T-cell (primary cell): ENCODE measurements around the gene CROT. TPM values are rescaled to one million over a fixed set of nuclear protein-coding genes. Genes with fewer than 3 reads are reported as not detected.

Experiments used
- ATAC-seq, 4 experiments: fragments of 200-7000 bp in 3 of 4; fragments of 150-1000 bp in 1 of 4; cut with Tn5 transposase; replicated peaks in 1 of 4; 1 replicate in 3 of 4; 2 replicates in 1 of 4; pipeline ENCODE4 v1.10.0; 2021; ENCODE audit warnings: moderate library complexity in 3 of 4, mild to moderate bottlenecking in 2 of 4, moderate number of reproducible peaks in 1 of 4
- CTCF ChIA-PET, 2 donors: fragments of 300-600 bp; sonication (Branson Sonifier 250); formaldehyde crosslinking; loops; one replicate each; lab custom pipeline; 2022; ENCODE audit warnings: antibody characterized with exemption in 2 of 2; lab: Charles Lee
- POLR2A ChIA-PET, 2 donors: fragments of 300-600 bp; sonication (Branson Sonifier 250); formaldehyde crosslinking; loops; one replicate each; lab custom pipeline; 2022; ENCODE audit warnings: antibody characterized with exemption in 2 of 2; lab: Charles Lee
- DNase-seq, 35 experiments: peaks; one replicate each; pipeline versions ENCODE4 v3.0.0 to v3.0.0-alpha.2; 2013 to 2023
- H3K27ac ChIP-seq: one replicate; pipeline ENCODE4 v1.5.1; 2013; ENCODE audit warnings: low read length
- H3K27me3 ChIP-seq, 2 experiments: replicated peaks in 1 of 2; 1 replicate in 1 of 2; 2 replicates in 1 of 2; pipeline versions ENCODE4 v1.6.1 to v1.7.0; 2013; ENCODE audit warnings: low read length in 1 of 2, mixed read lengths in 1 of 2; ENCODE audit not compliant: control insufficient read depth in 2 of 2, insufficient read depth in 2 of 2; ENCODE audit errors: extremely low read depth in 1 of 2
- H3K36me3 ChIP-seq, 2 donors: 1 replicate in 1 of 2; 2 replicates in 1 of 2; pipeline versions ENCODE4 v1.6.1 to v1.7.0; 2013; ENCODE audit warnings: low read length in 1 of 2; ENCODE audit not compliant: control insufficient read depth in 2 of 2, insufficient read depth in 1 of 2; ENCODE audit errors: extremely low read depth in 1 of 2
- H3K4me1 ChIP-seq, 2 experiments: 1 replicate in 1 of 2; 2 replicates in 1 of 2; pipeline versions ENCODE4 v1.6.1 to v1.7.0; 2013; ENCODE audit warnings: low read length in 2 of 2, mixed read lengths in 1 of 2; ENCODE audit not compliant: insufficient read depth in 2 of 2, control insufficient read depth in 1 of 2; ENCODE audit errors: extremely low read depth in 1 of 2
- H3K4me3 ChIP-seq, 2 donors: 1 replicate in 1 of 2; 2 replicates in 1 of 2; pipeline versions ENCODE4 v1.5.1 to v1.7.0; 2013; ENCODE audit warnings: mild to moderate bottlenecking in 2 of 2, low read length in 1 of 2, moderate library complexity in 1 of 2; ENCODE audit not compliant: control insufficient read depth in 1 of 2; ENCODE audit errors: extremely low read depth in 1 of 2
- H3K9me3 ChIP-seq: 2 replicates; pipeline ENCODE4 v1.7.0; 2013
- H3K27ac Mint-ChIP-seq, 2 donors: one replicate each; pipeline ENCODE4 v1.8.0; 2020 to 2021; ENCODE audit warnings: mild to moderate bottlenecking in 2 of 2, mixed read lengths in 2 of 2
- H3K27me3 Mint-ChIP-seq, 2 donors: one replicate each; pipeline ENCODE4 v1.8.0; 2021 to 2022; ENCODE audit warnings: mixed read lengths in 2 of 2
- H3K36me3 Mint-ChIP-seq: one replicate; pipeline ENCODE4 v1.8.0; 2021; ENCODE audit warnings: mixed read lengths
- H3K4me1 Mint-ChIP-seq, 3 donors: one replicate each; pipeline ENCODE4 v1.8.0; 2020 to 2022; ENCODE audit warnings: mixed read lengths in 3 of 3, mild to moderate bottlenecking in 1 of 3
- H3K4me3 Mint-ChIP-seq, 3 donors: one replicate each; pipeline ENCODE4 v1.8.0; 2020 to 2022; ENCODE audit warnings: mild to moderate bottlenecking in 3 of 3, mixed read lengths in 3 of 3, moderate library complexity in 3 of 3
- H3K9me3 Mint-ChIP-seq, 3 donors: one replicate each; pipeline ENCODE4 v1.8.0; 2020 to 2022; ENCODE audit warnings: mixed read lengths in 3 of 3
- WGBS: methylation state at CpG from one replicate; pipeline ENCODE4 v1.1.5; 2013; ENCODE audit warnings: missing lambda C conversion rate; ENCODE audit not compliant: insufficient coverage; 5-methylcytosine and 5-hydroxymethylcytosine counted together
- total RNA-seq, 35 experiments: library from RNA in 6 of 35; stranded (reverse) in 6 of 35; fragments of 120-200 nt in 1 of 35; gene quantifications; one replicate each; pipeline versions ENCODE4 v1.2.1 to v1.2.4 and lab custom pipeline; 2013 to 2026

CROT gene
- total RNA-seq, 5 donors from 2014 or later (not counting 1 experiment from before 2014, with no cell fraction given): 8.5 to 17.2 (median 11.8) TPM

- Histone ChIP-seq H3K9me3 (no peaks in the 10 kb centered on the region), H3K27ac (no peak overlapping the region), H3K27me3 (peaks cover 0 to 4% of the 10 kb centered on the region in 2 experiments), H3K36me3 (no peaks in the 10 kb centered on the region), H3K4me1 (no peaks in the 10 kb centered on the region), H3K4me3 (no peak overlapping the region)
- no CpG with 5 or more reads among the region's 3 CpGs for WGBS
- Mint-ChIP-seq H3K36me3 (no peaks in the 10 kb centered on the region), H3K27ac (no peak overlapping the region), H3K4me1 (no peaks in the 10 kb centered on the region), H3K9me3 (no peaks in the 10 kb centered on the region), H3K4me3 (no peak overlapping the region), H3K27me3 (peaks cover 12 to 26% of the 10 kb centered on the region in 2 donors)
- ChIA-PET POLR2A (no interaction called here), CTCF (interaction anchor here in 1 of 2 donors (1.0 kb wide), 1 partner anchor 9 kb away, joined by 3 read pairs; no protein-coding TSS in a partner anchor)
- no peak for ATAC-seq
- no peak for DNase-seq
Measured at GRCh38 chr7:87426160-87426559, 80.7 kb downstream of the CROT start.

- H3K36me3 ChIP-seq: no peaks in the 10 kb centered on the region
- ChIA-PET CTCF (interaction anchor here in 1 of 2 donors (1.1 kb wide), 1 partner anchor 14 kb away, joined by 3 read pairs; no protein-coding TSS in a partner anchor), POLR2A (no interaction called here)
- H3K27ac ChIP-seq: no peak overlapping the region
- H3K4me3 ChIP-seq: no peak overlapping the region
- no peak for DNase-seq
- Mint-ChIP-seq H3K4me1 (no peaks in the 10 kb centered on the region), H3K27me3 (peaks cover 12 to 28% of the 10 kb centered on the region in 2 donors), H3K4me3 (no peak overlapping the region), H3K9me3 (no peaks in the 10 kb centered on the region), H3K36me3 (no peaks in the 10 kb centered on the region), H3K27ac (no peak overlapping the region)
- H3K4me1 ChIP-seq: no peaks in the 10 kb centered on the region
- H3K9me3 ChIP-seq: no peaks in the 10 kb centered on the region
- WGBS: 88% methylated on average over 2 of the region's 3 CpGs
- no peak for ATAC-seq
- H3K27me3 ChIP-seq: peaks cover 0 to 3% of the 10 kb centered on the region in 2 experiments
Measured at GRCh38 chr7:87427288-87427687, 81.8 kb downstream of the CROT start.

GRCh38 chr7:87432536-87432935 is 87.1 kb downstream of the CROT start:
- H3K4me3 Mint-ChIP-seq: no peak overlapping the region
- ChIA-PET CTCF (no interaction called here), POLR2A (no interaction called here)
- Histone ChIP-seq H3K4me1 (no peaks in the 10 kb centered on the region), H3K27me3 (no peaks in the 10 kb centered on the region), H3K4me3 (no peak overlapping the region), H3K27ac (no peak overlapping the region), H3K9me3 (no peaks in the 10 kb centered on the region), H3K36me3 (no peaks in the 10 kb centered on the region)
- H3K4me1 Mint-ChIP-seq: no peaks in the 10 kb centered on the region
- no peak for ATAC-seq
- H3K27me3 Mint-ChIP-seq: peaks cover 7 to 21% of the 10 kb centered on the region in 2 donors
- no peak overlapping the region for H3K27ac Mint-ChIP-seq
- no peaks in the 10 kb centered on the region for H3K9me3 Mint-ChIP-seq
- WGBS: no CpG with 5 or more reads among the region's 2 CpGs
- no peak for DNase-seq
- no peaks in the 10 kb centered on the region for H3K36me3 Mint-ChIP-seq

- Histone ChIP-seq H3K9me3 (no peaks in the 10 kb centered on the region), H3K36me3 (no peaks in the 10 kb centered on the region)
Measured at GRCh38 chr7:87435546-87435945, 90.1 kb downstream of the CROT start.

GRCh38 chr7:87445897-87446296 is 100.4 kb downstream of the CROT start:
- Mint-ChIP-seq H3K4me3 (no peak overlapping the region), H3K9me3 (no peaks in the 10 kb centered on the region), H3K27ac (no peak overlapping the region), H3K4me1 (no peaks in the 10 kb centered on the region), H3K36me3 (no peaks in the 10 kb centered on the region), H3K27me3 (peaks cover 14 to 17% of the 10 kb centered on the region in 2 donors)
- WGBS: 80% methylated on average over 1 of the region's 4 CpGs
- no peak overlapping the region for H3K4me3 ChIP-seq
- POLR2A ChIA-PET: no interaction called here
- H3K4me1 ChIP-seq: no peaks in the 10 kb centered on the region
- no peaks in the 10 kb centered on the region for H3K36me3 ChIP-seq
- no peaks in the 10 kb centered on the region for H3K27me3 ChIP-seq
- no peak for DNase-seq
- H3K27ac ChIP-seq: no peak overlapping the region
- ATAC-seq: no peak
- H3K9me3 ChIP-seq: no peaks in the 10 kb centered on the region
- CTCF ChIA-PET: no interaction called here

More at GRCh38 chr7:87435546-87435945, 90.1 kb downstream of the CROT start:
- POLR2A ChIA-PET: no interaction called here
- H3K27me3 ChIP-seq: no peaks in the 10 kb centered on the region
- CTCF ChIA-PET: interaction anchor here in 1 of 2 donors (1.1 kb wide), 1 partner anchor 21 kb away, joined by 4 read pairs; no protein-coding TSS in a partner anchor
- ATAC-seq (no peak), DNase-seq (no peak)
- no peaks in the 10 kb centered on the region for H3K4me1 ChIP-seq
- Mint-ChIP-seq H3K9me3 (no peaks in the 10 kb centered on the region), H3K36me3 (no peaks in the 10 kb centered on the region), H3K27ac (no peak overlapping the region), H3K4me3 (no peak overlapping the region), H3K27me3 (peaks cover 2 to 14% of the 10 kb centered on the region in 2 donors), H3K4me1 (no peaks in the 10 kb centered on the region)
- H3K27ac ChIP-seq: no peak overlapping the region
- H3K4me3 ChIP-seq: no peak overlapping the region

GRCh38 chr7:87447116-87447635 is 101.7 kb downstream of the CROT start:
- H3K27ac Mint-ChIP-seq: no peak overlapping the region
- no peaks in the 10 kb centered on the region for H3K36me3 ChIP-seq
- peaks cover 14 to 22% of the 10 kb centered on the region in 2 donors for H3K27me3 Mint-ChIP-seq
- no peak overlapping the region for H3K27ac ChIP-seq
- H3K9me3 ChIP-seq: no peaks in the 10 kb centered on the region
- ChIA-PET CTCF (no interaction called here), POLR2A (no interaction called here)
- H3K36me3 Mint-ChIP-seq: no peaks in the 10 kb centered on the region
- no peak for DNase-seq
- H3K9me3 Mint-ChIP-seq: no peaks in the 10 kb centered on the region
- WGBS: no CpG with 5 or more reads among the region's 4 CpGs
- H3K4me3 ChIP-seq: no peak overlapping the region
- ATAC-seq: no peak
- no peaks in the 10 kb centered on the region for H3K4me1 ChIP-seq
- no peaks in the 10 kb centered on the region for H3K4me1 Mint-ChIP-seq
- H3K27me3 ChIP-seq: no peaks in the 10 kb centered on the region
- H3K4me3 Mint-ChIP-seq: no peak overlapping the region
